Activated T-helper 9 cell treated with anti-CD3 and anti-CD28 coated beads, Interleukin-2, amount 50 U/mL, for 16 hours (primary cell): ENCODE data around the gene F7.
"Not testable (repeated sequence)": the region's sequence is repeated elsewhere in the genome, so short reads cannot be mapped to it uniquely, and the experiment has no call there.

Source experiments
- DNase-seq: peaks from one replicate; pipeline ENCODE4 v3.0.0-alpha.2; 2020; ENCODE audit warnings: low read depth

The F7 gene

GRCh38 chr13:113105032-113105920 lies at the start of gene F7:
Gene F7 (plus strand): TSS chr13:113105791. CDS start chr13:113105842, 51 bp downstream.
- DNase-seq: no peak

- DNase-seq: no peak
These were observed 48.5 kb upstream of the F7 start for GRCh38 chr13:113057084-113057483.

- not testable (repeated sequence) for DNase-seq
These were observed 48.0 kb upstream of the F7 start for GRCh38 chr13:113057559-113057958.

- DNase-seq: no peak
These were observed 47.2 kb upstream of the F7 start for GRCh38 chr13:113058129-113058987.

- no peak for DNase-seq
These were observed 46.4 kb upstream of the F7 start for GRCh38 chr13:113058988-113059850.

DNA sequence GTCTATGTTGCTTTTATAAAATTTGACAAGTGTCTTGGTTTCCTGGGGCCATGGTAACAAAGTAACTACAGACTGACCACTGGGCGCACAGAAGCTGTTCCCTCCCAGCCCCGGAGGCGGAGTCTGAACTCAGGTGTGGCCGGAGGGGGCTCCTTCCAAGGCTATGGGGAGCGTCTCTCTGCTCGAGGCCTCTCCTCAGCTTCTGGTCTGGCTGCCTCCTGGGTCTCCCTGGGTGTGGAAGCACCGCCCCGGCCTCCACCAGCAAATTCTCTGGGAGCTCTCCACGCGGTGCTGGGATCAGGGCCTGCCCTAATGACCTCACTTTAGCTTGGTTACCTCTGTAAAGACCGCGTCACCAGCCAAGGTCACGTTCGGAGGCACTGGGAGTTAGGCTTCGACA lies 45.7 kb upstream of the F7 start:
- DNase-seq: no peak

GRCh38 chr13:113060557-113061270 lies 44.9 kb upstream of the F7 start:
- no peak for DNase-seq

GRCh38 chr13:113061271-113061625 lies 44.3 kb upstream of the F7 start:
- DNase-seq: no peak

DNA sequence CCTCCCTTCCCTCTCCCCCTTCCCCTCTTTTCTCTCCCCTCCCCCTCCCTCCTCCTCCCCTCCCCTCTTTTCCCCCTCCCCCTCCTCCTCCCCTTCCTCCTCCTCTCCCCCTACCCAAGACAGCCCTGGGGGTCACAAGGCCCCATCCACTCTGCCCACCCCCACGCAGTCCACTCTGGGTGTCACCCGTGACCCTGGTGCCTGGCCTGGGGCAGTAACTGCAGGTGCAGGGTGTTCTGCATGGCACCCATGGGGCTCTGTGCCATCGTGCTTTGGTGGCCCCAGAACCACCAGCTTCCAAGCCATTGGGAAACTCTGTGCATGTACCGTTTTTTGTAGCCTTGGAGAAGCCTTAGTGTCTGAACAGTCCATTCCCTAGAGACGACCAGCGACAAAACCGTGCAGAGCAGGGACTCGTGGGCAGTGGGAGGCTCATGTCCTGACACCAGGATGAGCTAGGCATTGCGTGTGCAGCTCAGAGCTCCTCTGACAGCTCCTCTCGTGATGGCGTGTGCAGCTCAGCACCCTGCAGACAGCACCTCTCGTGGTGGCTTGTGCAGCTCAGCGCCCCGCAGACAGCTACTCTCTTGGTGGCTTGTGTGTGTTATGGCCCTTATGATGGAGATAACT lies 43.7 kb upstream of the F7 start:
- DNase-seq: no peak

- no peak for DNase-seq
These were observed 42.9 kb upstream of the F7 start for GRCh38 chr13:113062691-113063090.

DNA sequence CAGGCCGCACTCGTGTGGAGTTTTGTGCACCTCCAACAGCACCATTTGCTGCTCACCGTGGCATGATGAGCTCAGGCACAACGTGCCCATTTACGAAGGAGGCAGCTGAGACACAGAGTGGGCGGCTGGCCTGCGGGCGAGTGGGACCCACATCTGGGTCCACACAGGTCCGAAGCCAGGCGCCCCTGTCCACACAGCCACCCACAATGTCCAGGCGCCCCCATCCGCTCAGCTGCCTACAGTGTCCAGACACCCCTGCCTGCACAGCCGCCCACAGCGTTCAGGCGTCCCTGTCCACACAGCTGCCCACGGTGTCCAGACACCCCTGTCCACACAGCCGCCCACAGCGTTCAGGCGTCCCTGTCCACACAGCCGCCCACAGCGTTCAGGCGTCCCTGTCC lies 42.5 kb upstream of the F7 start:
- no peak for DNase-seq

- no peak for DNase-seq
These were observed 41.5 kb upstream of the F7 start for GRCh38 chr13:113064000-113064533.

DNA sequence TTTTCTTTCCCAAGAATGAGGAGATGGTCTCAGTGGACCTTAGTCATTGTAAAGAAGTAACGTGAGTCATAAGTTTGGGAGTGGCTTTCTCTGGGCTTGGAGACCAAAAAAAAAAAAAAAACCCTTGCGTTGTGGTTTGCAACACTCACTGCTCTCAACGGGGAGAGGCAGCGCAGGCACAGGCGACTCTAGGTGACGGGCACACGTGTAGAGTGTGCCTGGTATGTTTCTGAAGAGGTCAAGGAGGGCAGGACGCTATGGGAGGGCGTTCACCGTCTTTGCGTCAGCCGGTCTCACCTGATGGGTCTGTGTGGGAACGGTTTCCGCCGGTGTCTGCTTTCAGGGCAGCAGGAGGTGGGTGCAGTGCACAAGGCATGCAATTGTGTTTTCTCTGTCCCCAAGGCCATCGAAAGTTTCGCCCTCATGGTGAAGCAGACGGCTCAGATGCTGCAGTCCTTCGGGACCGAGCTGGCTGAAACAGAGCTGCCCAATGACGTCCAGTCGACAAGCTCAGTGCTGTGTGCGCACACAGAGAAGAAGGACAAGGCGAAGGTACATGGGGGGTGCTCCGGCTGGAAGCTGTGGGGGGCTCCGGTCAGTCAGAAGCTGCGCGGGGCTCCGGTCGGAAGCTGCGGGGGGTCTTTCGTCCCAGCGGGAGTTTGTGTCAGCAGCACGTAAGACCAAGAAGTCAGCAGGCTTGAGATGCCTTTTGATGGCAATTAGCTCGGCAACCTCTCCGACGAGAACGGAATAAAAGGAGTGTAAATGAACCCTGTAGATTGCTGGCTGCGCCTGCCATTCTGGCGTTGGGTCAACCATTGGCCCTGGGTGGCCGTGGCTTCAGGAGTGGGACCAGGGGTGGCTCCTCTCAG lies 40.8 kb upstream of the F7 start:
- DNase-seq: no peak

DNA sequence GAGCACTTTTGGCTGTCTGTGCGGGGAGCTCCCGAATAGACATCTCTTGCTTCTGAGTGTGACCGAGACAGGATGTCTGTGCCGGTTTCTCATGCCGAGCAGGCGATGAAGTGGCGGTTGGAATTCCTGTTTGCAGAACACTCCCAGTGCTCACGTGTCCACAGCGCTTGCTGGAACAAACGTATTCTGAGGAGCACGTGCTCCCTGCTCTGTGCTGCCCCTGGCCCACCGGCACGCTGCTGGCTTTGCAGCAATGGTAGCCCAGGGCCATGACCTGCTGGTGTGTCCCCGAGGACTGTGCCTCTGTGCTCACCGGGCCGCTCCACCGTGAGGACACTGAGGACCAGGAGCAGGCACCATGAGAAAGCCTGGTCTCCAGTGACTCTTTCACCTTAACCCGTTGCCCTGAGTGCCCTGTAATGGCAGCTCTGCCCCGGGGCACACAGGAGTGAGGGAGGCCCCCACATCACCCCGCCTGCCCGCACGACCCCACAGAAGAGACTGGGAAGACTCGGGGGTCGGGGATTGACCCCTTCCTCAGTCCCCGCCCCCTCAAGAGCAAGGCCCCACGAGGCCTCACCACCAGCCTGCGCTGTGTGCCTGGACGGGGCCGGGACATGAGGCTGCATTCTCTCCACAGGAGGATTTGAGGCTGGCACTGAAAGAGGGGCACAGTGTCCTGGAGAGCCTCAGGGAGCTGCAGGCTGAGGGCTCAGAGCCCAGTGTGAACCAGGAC lies 40.0 kb upstream of the F7 start:
- no peak for DNase-seq

DNA sequence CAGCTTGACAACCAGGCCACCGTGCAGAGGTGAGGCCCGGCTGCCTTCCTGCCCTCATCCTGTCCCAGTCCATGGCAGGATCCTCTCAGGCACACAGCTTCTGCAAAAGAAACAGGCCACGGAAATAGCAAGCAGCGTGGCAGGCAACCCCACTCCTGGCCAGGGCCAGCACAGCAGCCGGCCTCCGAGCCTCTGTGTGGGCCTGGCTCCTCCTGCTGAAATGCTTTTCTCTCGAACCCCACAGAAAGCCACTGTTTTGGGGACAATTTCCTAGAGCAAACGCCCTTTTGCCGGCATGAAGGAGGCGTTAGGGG lies 39.5 kb upstream of the F7 start:
- DNase-seq: no peak

DNA sequence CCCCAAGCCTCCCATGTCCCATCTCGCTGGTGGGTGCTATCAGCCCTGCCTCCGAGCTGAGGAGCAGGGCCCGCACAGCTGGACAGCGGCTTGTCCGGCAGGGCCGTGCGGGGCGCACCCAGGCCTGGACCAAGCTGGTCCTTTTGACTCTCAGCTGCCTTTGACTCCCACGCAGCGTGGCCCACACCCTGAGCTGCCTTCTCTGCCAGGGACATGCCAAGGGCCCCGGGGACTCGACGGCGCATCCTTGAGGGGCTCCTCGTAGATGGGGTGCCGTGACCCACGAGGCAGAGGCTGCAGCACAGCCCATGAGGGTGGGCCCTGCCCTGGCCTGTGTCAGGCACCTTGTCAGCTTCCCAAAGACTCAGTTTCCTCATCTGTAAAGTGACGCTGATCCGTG lies 38.8 kb upstream of the F7 start:
- DNase-seq: no peak

DNA sequence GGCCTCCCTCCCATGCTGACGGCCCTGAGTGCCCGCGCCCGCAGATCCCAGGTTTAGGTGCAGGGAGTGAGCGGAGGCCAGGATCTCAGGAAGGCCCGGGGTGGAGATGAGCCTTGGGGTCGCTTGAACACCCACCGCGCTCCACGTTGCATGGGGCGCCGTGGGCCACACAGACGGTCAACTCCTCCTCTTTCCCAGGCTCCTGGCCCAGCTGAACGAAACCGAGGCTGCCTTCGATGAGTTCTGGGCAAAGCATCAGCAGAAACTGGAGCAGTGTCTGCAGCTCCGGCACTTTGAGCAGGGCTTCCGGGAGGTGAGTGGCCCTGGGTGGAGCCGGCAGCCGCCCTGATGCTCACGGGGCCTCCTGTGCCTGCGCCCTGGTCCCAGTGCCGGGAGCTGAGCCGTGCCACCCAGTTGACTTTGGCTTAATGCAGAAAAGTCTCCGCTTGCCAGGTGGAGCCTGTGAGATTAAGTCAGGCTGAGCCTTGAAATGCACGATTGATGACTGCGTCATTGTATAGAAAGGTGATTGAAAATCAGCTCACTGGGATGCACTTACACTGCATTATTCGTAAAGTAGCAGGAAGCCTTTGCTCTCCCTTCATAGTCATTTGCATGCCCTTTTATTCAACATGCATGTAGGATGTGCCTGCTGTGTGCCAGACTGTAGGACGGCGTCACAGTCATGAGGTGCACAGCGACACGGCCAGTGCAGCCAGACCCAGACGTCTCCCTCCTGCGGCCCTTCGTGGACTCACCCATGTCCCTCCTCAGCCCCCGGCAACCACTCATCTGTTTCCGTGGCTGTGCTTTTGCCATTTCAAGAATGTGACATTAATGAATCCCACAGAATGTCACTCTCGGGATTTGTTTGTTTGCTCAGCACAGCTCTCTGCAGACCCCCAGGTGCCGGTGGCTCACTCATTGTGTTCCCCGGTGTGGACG lies 35.5 kb upstream of the F7 start:
- no peak for DNase-seq

DNA sequence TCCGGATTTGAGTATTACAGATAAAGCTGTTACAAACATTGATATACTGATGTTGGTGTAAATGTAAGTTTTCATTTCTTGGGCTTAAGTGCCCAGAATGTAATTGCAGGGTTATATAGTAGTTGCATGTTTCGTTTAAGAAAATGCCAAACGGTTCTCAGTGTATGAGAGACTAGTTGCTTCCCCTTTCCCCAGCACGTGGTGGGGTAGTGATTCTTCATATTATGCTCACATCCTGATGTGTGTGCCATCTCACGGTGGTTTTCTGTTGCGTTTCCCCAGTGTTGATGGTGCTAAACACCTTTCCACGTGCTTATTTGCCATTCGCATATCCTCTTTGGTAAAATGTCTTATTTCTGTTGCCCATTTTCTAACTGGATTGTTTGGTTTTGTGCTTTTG lies 34.7 kb upstream of the F7 start:
- DNase-seq: no peak
